DMS 273 treated with DMSO at 0.1 percent for 48 hours (cell line): ENCODE measurements around the gene IL20RA.
"Not testable (repeated sequence)": the region's sequence is repeated elsewhere in the genome, so short reads cannot be mapped to it uniquely, and the experiment has no call there.

Experiments used
- DNase-seq: peaks from one replicate; lab custom pipeline; 2025; lab: John Stamatoyannopoulos, UW

Gene IL20RA, protein sequence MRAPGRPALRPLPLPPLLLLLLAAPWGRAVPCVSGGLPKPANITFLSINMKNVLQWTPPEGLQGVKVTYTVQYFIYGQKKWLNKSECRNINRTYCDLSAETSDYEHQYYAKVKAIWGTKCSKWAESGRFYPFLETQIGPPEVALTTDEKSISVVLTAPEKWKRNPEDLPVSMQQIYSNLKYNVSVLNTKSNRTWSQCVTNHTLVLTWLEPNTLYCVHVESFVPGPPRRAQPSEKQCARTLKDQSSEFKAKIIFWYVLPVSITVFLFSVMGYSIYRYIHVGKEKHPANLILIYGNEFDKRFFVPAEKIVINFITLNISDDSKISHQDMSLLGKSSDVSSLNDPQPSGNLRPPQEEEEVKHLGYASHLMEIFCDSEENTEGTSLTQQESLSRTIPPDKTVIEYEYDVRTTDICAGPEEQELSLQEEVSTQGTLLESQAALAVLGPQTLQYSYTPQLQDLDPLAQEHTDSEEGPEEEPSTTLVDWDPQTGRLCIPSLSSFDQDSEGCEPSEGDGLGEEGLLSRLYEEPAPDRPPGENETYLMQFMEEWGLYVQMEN

DNA sequence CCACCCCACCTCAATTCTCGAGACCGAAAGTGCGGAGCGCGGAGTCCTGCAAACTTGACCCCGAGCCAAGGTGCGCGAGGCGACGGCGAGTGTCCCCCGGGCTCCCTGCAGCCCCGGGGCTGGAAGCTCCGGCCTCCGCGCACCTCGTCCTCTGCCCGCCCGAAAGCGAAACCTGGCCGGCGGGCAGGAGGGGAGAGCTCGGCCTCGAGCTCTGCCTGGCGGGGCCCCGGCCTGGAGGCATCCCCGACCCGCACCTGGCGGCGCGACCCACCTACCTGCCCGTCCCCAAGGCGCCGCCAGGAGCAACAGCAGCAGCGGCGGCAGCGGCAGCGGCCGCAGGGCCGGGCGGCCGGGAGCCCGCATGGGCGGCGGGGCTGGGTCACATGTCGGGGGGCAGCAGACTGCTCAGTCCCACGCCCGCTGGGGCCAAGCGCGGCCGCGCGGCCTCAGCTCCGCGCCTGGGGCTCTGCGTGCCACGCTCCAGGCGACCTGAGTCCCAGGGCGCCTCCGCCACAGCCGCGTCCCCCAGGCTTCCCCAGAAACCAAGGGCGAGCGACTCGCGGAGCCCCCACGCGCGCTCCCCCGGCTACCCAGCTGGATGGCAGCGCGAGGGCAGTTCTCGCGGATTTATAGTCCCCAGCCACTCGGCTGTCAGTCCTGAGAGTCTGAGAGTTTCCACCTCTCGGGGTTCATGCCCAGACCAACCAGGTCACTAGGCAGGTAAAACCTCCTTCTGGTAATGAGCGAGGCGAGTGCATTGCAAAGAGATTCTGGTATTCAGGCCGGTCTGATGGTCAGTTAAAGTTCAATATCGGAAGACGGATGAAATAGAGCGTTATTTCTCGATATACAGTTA lies at the start of gene IL20RA:
Gene IL20RA (minus strand): TSS at position 600 of the 856 bp plus-strand sequence. CDS start 237 bp downstream, at position 363.
- no peak for DNase-seq

DNA sequence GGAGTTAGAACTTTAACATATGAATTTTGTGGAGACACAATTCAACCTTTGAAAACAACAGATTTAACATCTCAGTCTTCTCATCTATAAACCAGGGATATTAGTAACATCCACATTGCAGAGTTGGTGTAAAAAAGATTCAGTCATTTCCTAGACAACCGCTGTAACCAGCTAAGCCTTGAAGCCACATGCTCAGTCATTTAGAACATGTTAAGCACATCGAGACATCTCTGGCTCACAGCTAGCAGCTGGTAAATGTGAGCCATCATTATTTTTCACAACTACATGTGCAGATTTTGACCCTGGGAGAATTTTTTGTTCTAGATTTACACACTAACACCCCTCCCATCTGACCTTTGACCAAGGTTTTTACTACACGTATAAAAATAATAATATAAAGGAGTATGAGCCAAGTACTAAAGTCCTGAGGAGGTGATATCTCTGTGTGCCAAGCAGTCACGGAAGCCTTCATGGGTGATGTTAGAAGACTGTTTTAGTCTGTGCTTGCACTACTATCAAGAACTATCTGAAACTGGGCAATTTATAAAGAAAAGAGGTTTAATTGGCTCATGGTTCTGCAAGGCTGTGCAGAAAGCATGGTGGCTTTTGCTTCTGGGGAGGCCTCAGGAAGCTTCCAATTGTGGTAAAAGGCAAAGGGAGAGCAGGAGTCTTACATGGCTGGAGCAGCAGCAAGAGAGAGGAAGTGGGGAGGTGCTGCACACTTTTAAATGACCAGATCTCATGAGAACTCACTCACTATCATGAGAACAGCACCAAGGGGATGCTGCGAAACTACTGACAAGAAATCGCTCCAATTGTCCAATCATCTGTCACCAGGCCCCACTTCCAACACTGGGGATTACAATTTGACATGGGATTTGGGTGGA lies 48.7 kb upstream of the IL20RA start:
- no peak for DNase-seq

DNA sequence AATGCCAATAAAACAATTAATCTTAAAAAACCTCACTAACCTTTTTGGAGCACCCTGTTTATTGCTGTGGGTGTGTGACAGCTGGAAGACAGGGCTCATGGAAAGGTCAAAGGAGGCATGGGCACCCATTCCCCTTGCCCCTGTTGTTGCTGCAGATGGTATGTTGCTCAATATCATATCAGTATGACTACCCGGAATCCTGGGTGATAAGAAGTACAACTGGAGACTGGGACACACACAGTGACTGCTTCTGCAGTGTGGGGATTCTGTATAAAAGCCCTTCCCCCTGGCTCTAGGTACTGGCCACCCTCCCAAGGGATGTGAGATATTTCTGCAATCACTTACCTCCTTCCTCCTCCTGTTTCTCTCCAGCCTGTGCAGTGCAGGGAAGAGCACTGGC lies 47.3 kb upstream of the IL20RA start:
- DNase-seq = no peak

DNA sequence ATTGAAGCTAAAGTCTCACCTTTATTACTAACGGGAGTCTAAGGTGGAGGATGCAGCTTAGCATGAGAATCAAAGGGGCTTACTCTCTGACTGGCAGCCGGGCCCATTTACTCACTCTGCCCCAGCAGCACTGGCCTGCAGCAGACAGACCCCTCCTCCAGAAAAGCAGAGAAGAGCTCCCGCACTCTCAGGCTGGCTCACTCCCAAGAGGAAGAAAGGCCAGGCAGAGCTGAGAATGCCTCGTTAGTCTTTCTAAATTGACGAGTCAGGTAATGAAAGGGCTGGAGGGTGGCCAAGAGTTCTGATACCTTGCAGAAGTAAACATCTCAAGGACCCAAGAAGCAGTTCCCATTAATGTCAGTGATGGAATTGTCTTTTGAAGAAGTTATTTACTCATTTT lies 44.5 kb upstream of the IL20RA start:
- no peak for DNase-seq

DNA sequence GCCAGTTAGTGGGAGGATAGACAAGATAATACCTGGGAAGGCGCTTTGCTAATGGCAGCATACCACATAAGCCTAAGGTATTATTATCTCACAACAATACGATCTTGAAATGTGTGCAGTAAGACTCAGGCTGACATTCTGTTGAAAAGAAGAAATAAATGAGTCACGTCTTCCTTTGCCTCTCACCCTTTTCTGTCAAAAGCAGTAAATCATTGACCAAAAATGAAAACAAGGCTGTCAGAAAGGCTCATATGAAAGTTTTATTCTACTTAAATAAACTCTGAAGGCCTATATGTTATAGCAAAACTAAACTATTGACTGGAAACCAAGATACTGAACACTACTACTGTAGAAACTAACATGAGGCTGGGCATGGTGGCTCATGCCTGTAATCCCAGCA lies 43.1 kb upstream of the IL20RA start:
- DNase-seq = no peak

DNA sequence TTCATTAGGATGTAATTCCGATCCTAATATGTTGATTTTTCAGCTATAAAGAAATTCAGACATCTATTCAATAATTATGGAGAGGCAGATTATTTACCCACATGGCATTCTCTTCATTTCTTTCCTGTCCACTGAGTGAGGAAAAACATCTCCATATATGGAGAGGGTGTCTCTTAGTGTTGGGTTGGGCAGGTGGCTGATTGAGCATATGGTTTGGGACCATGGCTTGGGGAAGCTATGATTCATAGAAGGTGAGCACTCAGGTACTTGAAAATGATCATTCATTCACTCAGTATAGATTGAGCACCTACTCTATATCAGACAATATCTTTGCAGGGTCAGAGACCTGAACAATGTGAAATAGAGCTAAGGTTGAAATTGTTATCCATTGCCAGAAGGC lies 41.3 kb upstream of the IL20RA start:
- no peak for DNase-seq

DNA sequence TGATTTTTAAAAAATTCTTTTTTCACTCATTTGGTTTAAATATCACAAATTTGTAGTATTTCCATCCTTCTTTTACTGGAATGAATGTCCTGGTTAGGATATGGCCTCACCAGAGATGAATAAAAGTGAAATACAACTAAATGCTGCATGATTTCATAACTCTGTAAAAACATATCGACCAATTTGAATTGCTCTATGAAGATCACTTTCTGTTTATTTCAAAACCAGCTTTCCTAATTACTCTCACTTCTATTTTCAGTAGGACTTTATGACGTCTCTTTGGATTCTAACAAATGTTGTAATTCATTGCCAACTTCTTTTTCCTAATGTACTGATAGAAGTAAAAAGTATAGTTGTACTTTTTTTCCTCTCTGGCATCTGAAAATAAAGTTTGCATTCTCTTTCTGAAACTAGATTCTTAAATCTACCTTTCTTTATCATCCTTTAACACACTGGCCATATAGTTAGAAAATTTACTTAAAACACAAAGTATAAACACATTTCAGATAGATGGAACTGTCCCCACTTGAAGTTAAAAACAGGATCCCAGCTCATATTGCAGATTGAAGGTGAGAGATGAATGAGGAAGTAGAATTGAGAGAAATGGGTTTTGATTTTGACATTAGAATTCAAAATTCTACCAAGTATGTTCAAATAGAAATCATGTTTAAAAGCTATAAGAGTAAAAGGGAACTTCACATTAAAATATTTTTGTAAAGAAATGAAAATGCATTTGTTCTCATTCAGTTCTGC lies 40.3 kb upstream of the IL20RA start:
- no peak for DNase-seq

DNA sequence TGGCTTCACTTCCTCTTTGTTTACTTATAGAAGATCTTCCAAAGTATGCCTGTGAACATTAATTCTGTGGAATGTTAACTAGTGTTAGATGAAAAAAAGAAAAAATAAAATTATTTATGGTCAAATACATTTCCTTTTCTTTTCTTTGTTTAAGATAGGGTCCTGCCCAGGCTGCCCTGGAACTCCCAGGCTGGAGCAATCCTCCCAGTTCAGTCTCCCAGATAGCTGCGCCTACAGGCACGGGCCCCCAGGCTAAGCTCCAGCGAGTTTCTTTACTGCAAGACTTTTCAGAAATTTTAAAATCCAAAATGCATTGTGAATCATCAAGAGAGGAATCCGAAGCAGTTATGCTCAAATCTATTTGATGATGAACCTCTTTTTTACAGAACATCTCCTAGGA lies 39.3 kb upstream of the IL20RA start:
- no peak for DNase-seq

DNA sequence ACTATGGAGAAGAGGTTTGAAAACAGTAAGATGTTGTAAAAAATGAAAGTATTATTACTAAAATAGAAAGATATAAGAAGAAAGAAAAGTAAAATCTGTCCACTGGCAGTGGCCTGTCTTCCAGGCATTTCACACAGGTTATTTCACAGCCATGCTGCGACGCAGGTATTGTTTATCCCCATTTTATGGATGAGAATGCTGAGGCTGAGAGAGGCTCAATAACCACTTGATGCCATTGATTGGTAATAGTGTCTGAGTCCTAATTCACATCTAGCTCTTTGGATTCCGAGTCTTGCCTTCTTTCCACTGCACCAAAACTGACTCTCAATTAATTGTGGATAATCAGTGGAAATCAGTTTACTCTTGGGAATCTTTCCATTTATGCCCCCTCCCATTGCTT lies 37.2 kb upstream of the IL20RA start:
- DNase-seq = no peak

DNA sequence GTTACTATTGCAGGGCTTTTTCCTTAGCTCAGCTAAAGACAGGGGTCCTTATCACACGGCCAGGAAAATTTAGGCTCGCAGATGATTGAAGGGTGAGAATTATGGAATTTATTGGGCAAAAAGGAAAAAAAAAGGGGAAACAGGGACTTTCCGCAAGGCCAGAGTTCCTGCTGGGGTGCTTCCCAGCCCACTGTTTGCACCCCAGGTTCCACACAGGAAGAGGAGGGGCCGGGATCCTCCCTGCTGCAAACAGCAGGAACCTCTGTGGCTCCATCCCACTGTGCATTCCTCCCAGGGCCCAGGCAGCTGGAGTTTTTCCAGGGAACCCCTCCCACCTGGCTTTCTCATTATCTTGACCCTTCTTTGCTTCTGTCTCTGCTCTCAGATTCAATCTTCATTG lies 35.9 kb upstream of the IL20RA start:
- no peak for DNase-seq

DNA sequence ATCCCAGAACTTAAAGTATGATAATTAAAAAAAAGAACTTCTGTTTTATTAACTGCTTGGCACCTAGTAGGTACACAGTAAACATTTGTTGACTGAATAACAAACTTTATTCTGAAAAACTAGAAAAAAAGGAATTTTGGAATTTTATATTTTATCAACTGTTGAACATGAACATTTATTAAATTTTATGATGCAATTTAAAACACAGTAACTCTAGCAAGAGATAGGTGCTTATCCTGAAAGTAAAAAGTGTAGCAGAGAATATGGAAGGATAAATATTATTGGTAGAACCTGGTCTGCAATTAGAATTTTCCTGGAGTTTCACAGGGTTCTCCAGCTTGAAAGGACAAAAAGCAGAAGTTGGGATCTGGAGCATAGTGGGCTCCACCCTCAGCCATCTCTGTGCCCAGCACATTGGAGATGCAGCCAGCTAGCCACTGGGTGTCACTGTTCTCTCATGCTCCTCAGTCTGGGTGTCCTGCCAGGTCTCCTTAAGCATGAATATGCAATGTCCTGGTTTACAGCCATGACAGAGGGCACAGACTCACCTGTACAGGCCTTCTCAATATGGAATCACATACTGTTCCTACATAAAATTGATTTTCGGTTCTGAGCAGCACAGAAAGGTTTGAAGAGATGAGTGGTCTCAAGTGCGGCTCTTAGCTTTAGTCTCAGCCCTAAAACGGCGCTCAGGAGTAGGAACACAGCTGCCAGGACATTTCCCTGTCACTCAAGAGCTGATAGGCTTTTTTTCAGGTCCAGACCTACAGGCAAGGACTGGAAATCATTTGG lies 31.7 kb upstream of the IL20RA start:
- peak; percentile 52 for DNase-seq

DNA sequence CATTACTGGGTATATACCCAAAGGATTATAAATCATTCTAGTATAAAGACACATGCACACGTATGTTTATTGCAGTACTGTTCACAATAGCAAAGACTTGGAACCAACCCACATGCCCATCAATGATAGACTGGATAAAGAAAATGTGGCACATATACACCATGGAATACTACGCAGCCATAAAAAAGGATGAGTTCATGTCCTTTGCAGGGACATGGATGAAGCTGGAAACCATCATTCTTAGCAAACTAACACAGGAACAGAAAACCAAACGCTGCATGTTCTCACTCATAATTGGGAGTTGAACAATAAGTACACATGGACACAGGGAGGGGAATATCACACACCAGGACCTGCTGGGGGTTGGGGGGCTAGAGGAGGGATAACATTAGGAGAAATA lies 31.0 kb upstream of the IL20RA start:
- not testable (repeated sequence) for DNase-seq

DNA sequence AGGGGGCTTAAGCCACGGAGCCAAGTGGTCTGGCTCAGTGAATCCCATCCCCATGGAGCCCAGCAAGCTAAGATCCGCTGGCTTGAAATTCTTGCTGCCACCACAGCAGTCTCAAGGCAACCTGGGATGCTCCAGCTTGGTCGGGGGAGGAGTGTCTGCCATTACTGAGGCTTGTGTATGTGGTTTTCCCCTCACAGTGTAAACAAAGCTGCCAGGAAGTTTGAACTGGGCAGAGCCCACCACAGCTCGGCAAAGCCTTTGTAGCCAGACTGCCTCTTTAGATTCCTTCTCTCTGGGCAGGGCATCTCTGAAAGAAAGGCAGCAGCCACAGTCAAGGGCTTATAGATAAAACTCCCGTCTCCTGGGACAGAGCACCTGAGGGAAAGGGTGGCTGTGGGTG lies 25.5 kb upstream of the IL20RA start:
- no peak for DNase-seq

DNA sequence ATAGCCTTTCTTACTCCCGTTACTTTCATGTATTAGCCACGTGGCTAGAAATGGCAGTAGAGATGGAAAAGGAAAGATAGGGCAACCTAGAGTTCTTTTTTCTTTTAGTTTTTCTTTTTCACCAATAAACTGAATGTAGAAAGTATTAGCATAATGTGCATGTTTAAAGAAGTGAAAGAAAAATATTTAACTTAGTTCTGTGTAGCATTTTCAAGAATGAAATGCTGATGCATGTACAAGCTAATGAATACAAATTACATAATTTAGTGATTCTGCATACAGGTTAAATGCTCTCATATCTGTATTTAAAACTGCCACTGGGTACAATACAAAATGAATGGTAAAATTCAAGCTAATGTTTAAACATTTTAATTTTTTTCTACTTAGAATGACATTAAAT lies 22.6 kb upstream of the IL20RA start:
- DNase-seq = no peak

DNA sequence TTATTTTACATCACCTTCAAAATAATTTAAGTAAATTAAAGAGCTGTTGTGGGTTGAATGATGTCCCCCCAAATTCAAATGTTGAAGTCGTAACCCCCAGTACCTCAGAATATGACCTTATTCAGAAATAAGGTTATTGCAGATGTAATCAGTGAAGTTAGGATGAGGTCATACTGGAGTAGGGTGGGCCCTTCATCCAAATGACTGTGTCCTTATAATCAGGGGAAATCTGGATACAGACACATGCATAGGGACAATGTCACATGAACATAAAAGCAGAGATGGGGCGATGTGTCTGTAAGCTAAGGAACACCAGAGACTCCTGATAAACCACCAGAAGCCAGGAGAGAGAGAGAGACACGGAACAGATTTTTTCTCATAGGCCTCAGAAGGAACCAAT lies 13.3 kb upstream of the IL20RA start:
- DNase-seq = no peak

DNA sequence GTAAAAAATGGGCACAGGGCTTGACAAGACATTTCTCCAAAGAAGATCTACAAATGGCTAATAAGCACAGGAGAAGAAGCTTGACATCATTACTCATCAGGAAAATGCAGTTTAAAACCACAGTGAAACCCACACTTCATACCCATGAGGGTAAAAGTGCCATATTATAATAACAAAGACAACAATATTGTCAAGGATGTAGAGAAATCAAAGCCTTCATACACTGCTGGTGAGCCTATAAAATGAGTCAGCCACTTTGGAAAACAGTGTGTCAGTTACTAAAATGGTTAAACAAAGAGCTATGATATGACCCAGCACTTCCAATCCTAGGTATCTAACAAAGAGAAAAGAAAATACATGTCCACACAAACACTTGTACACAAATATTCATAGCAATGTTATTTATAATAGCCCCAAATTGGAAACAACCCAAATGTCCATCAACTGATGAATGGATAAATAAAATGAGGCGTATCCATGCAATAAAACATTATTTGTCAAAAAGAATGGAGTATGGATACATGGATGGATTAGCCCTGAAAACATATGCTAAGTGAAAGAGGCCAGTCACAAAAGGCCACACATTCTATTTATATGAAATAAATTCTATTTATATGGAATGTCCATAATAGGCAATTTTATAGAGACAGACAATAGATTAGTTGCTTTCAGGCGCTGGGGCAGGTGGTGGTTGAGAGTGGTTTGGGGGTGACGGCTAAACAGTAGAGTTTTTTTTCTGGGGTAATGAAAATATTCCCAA lies 11.5 kb upstream of the IL20RA start:
- no peak for DNase-seq

DNA sequence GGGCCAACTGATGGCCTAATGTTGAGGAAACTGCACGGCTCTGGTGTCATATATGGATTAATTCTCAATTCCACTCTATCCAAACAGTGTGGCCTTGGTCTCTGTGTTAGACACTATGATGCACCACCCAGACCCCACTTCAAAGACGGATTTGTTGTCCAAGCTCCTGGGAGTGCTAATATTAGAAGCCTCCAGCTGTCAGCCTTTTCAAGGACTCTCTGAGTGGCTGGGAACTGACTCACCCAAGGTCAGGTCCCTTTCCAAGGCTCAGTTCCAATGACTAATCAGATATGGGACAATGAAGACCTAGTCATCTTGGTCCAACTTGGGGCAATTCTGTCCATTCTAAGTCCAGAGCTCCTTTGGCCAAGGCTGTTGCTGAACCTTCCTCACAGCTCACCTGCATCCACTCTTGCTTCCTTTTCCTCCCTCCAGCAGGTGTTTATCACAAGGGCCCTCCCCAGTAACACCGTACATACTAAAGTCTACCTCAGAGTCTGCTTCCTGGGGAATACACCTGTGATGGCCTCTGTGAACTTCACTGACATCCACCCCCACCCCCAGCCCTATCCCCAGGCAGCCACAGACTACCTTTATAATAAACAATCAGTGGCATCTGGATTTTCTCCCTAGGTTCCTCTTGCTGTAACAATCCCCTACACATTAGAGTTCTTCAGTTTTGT lies 7.2 kb upstream of the IL20RA start:
- DNase-seq = no peak

DNA sequence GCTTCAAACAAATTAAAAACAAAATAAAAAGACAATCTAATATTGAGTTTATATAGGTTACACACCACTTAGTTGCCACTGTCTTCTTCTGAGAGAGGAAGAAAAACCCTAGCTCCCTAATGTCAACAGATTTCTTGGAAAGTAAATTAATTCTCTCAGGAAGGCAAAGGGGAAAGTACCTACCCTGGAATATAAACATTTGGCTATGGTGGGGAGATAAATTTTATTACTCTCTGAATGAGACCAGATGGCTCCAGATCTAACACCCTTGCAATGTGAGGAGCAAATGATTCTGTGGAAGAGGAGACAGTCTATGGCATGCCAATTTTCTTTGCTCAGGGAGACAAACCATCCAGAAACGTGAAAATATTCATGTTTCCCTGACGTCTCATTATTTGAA lies 4.3 kb upstream of the IL20RA start:
- DNase-seq = peak; percentile 23

DNA sequence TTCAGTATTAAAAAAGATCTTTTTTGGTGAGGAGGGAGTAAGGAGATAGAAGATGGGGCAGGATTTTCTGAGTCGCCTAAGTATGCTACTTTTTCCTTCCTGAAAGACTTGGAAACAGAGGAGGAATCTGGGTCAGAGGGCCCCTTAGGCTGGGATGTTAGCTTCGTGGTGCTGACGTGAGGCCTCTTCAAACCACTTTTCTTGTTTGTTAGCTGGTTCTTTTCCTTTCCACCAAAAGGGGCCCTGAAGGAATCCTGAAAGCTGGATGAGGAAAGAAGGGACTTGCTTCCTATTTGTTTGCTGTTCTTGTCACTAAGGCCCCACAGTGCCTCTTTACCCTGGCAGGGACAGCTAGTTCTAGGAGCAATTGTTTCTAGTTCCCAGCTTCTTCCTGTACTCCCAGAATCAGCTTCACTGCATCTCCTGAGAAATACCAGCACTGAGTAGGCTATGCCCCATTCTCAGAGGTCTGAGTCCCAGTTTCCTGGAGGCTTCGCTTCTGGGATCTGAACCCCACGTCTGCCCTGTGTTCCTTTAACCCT lies 2.2 kb upstream of the IL20RA start:
- DNase-seq = no peak
